PC-3 (cell line): ENCODE data around the gene FGGY. TPM values are rescaled to one million over a fixed set of nuclear protein-coding genes. Genes with fewer than 3 reads are reported as not detected.
A peak's percentile ranks its signal among the peaks of the same experiment; 100 is the strongest.

Source experiments
- ATAC-seq: fragments of 200-7000 bp; cut with Tn5 transposase; 2 replicates; pipeline ENCODE4 v1.9.1; 2020; ENCODE audit warnings: mild to moderate bottlenecking, moderate library complexity
- BruUV-seq: library from RNA; stranded (reverse); fragments of 400-500 nt; replicated peaks from 2 replicates; lab custom pipeline; 2021; lab: Mats Ljungman, UMichigan
- CTCF ChIA-PET: fragments of 300-600 bp; sonication (Branson Sonifier 250); formaldehyde crosslinking; loops from one replicate; lab custom pipeline; 2022; ENCODE audit warnings: antibody characterized with exemption; lab: Charles Lee
- POLR2A ChIA-PET: fragments of 300-600 bp; sonication (Branson Sonifier 250); formaldehyde crosslinking; loops from one replicate; lab custom pipeline; 2022; ENCODE audit warnings: antibody characterized with exemption; ENCODE audit not compliant: unreplicated experiment; lab: Charles Lee
- DNase-seq: peaks from one replicate; pipeline ENCODE4 v3.0.0-alpha.2; 2015
- H2AFZ ChIP-seq: fragments of 300-600 bp; sonication (generic); 2 replicates; pipeline ENCODE4 v1.6.0; 2016; ENCODE audit warnings: antibody characterized with exemption, low read length
- H3F3A ChIP-seq: fragments of 300-600 bp; sonication (generic); one replicate; pipeline ENCODE4 v1.6.0; 2017; ENCODE audit warnings: antibody characterized with exemption, low read length, control low read depth, mild to moderate bottlenecking; ENCODE audit not compliant: unreplicated experiment
- H3K27ac ChIP-seq: fragments of 300-600 bp; sonication (generic); 2 replicates; pipeline ENCODE4 v1.5.1; 2016; ENCODE audit warnings: mild to moderate bottlenecking, low read length
- H3K27me3 ChIP-seq: fragments of 300-600 bp; sonication (generic); 2 replicates; pipeline ENCODE4 v1.6.1; 2016; ENCODE audit warnings: low read length, mixed read lengths
- H3K36me3 ChIP-seq: fragments of 300-600 bp; sonication (generic); 2 replicates; pipeline ENCODE4 v1.6.1; 2016; ENCODE audit warnings: low read depth, mixed run types, low read length, mixed read lengths
- H3K4me1 ChIP-seq: fragments of 300-600 bp; sonication (generic); 2 replicates; pipeline ENCODE4 v1.5.1; 2016; ENCODE audit warnings: low read length; ENCODE audit not compliant: insufficient read depth
- H3K4me2 ChIP-seq: fragments of 300-600 bp; sonication (generic); 2 replicates; pipeline ENCODE4 v1.6.0; 2016; ENCODE audit warnings: low read length
- H3K4me3 ChIP-seq: fragments of 300-600 bp; sonication (generic); 2 replicates; pipeline ENCODE4 v1.5.1; 2016; ENCODE audit warnings: mild to moderate bottlenecking, low read length, mixed read lengths
- H3K79me2 ChIP-seq: fragments of 300-600 bp; sonication (generic); 2 replicates; pipeline ENCODE4 v1.6.1; 2017; ENCODE audit warnings: low read length, mixed read lengths
- H3K9ac ChIP-seq: fragments of 300-600 bp; sonication (generic); 2 replicates; pipeline ENCODE4 v1.6.0; 2016; ENCODE audit warnings: mild to moderate bottlenecking, low read length
- H3K9me2 ChIP-seq: fragments of 300-600 bp; sonication (generic); replicated peaks from 2 replicates; pipeline ENCODE4 v1.6.1; 2016; ENCODE audit warnings: mixed run types, low read length, mixed read lengths
- H3K9me3 ChIP-seq: fragments of 300-600 bp; sonication (generic); 2 replicates; pipeline ENCODE4 v1.6.1; 2016; ENCODE audit warnings: low read length, mixed read lengths
- H4K20me1 ChIP-seq: fragments of 300-600 bp; sonication (generic); 2 replicates; pipeline ENCODE4 v1.6.1; 2016; ENCODE audit warnings: low read length, mixed read lengths
- CTCF ChIP-seq: fragments of 300-600 bp; sonication (generic); conservative IDR thresholded peaks from 2 replicates; pipeline ENCODE4 v1.5.1; 2017; ENCODE audit warnings: antibody characterized with exemption, low read depth, mild to moderate bottlenecking, low read length
- EZH2 ChIP-seq: fragments of 300-600 bp; sonication (generic); IDR thresholded peaks from one replicate; pipeline ENCODE4 v1.6.1; 2017; ENCODE audit warnings: antibody characterized with exemption, mild to moderate bottlenecking, low read length; ENCODE audit not compliant: unreplicated experiment
- EZH2phosphoT487 ChIP-seq: fragments of 300-600 bp; sonication (generic); IDR thresholded peaks from 2 replicates; pipeline ENCODE4 v1.6.1; 2018; ENCODE audit warnings: mild to moderate bottlenecking, antibody characterized with exemption, low read length, borderline replicate concordance
- intact Hi-C: fragments of 100-400 bp; cut with micrococcal nuclease; formaldehyde crosslinking; loops from 2 replicates; pipeline ENCODE4 v1.9.0; 2023
- total RNA-seq: library from RNA; depleted of rRNA; stranded (reverse); fragments of >200 nt; gene quantifications from 2 replicates; pipeline ENCODE4 v1.2.3, GENCODE V29; 2014

Gene FGGY
- total RNA-seq, 1 experiment from 2014 or later, result 7.4 TPM

GRCh38 chr1:59499943-59500569 lies 203.2 kb downstream of the FGGY start:
- CTCF ChIA-PET, result no interaction called here
- Histone ChIP-seq H3K4me2 (peak overlapping the region; percentile 60), H3K27ac (peak overlapping the region; percentile 58), H3K9me3 (no peaks in the 10 kb centered on the region), H4K20me1 (no peaks in the 10 kb centered on the region), H3K9me2 (no peaks in the 10 kb centered on the region), H3F3A (no peaks in the 10 kb centered on the region), H3K4me1 (peaks cover 22% of the 10 kb centered on the region), H3K36me3 (no peaks in the 10 kb centered on the region), H3K9ac (0 out of 2 replicates have a peak overlapping the region, but pooled peaks have one; percentile 9), H3K27me3 (no peaks in the 10 kb centered on the region), H2AFZ (peak overlapping the region; percentile 42; the same call in 1 of the 2 replicates), H3K79me2 (no peaks in the 10 kb centered on the region), H3K4me3 (peak overlapping the region; percentile 23; the same call in 1 of the 2 replicates)
- POLR2A ChIA-PET, result interaction anchor here (0.5 to 0.6 kb wide), 5 partner anchors 54 to 723 kb away, joined by 3 to 16 read pairs (median 3); no protein-coding TSS in a partner anchor
- intact Hi-C loops, result loop anchor here (1.0 to 2.0 kb wide), 2 partner anchors 17 to 95 kb away; no protein-coding TSS in a partner anchor
- ATAC-seq (peak; percentile 68), DNase-seq (peak; percentile 56)
- TF ChIP-seq CTCF (no peak), EZH2 (no peak), EZH2phosphoT487 (no peak)
- BruUV-seq, result no TSS peak

- no peak overlapping the region for H3K4me3 ChIP-seq
- H3K4me1 ChIP-seq, result peaks cover 30% of the 10 kb centered on the region
- ChIA-PET CTCF (no interaction called here), POLR2A (no interaction called here)
- no peak overlapping the region for H3K9ac ChIP-seq
- ATAC-seq (no peak), DNase-seq (no peak)
- H4K20me1 ChIP-seq, result no peaks in the 10 kb centered on the region
- no peak overlapping the region for H3K4me2 ChIP-seq
- no peak overlapping the region for H3K27ac ChIP-seq
- no peaks in the 10 kb centered on the region for H3K9me3 ChIP-seq
- H2AFZ ChIP-seq, result no peak overlapping the region
- H3K36me3 ChIP-seq, result no peaks in the 10 kb centered on the region
- TF ChIP-seq CTCF, result no peak
- TF ChIP-seq EZH2, result no peak
- TF ChIP-seq EZH2phosphoT487, result no peak
- no peaks in the 10 kb centered on the region for H3K27me3 ChIP-seq
- no peaks in the 10 kb centered on the region for H3K9me2 ChIP-seq
- no peaks in the 10 kb centered on the region for H3K79me2 ChIP-seq
- BruUV-seq, result no TSS peak
- intact Hi-C loops, result loop anchor here (1.0 kb wide), 1 partner anchor 94 kb away; no protein-coding TSS in a partner anchor
- no peaks in the 10 kb centered on the region for H3F3A ChIP-seq
Measured at GRCh38 chr1:59500950-59501742, 204.3 kb downstream of the FGGY start.
